Neural progenitor cell (in vitro differentiated cells): Measurements from ENCODE around the gene PPP6R3. TPM values are rescaled to one million over a fixed set of nuclear protein-coding genes. Genes with fewer than 3 reads are reported as not detected.

Experiments used
- DNase-seq: peaks from one replicate; pipeline ENCODE4 v3.0.0-alpha.2; 2016; ENCODE audit warnings: low spot score
- H2AFZ ChIP-seq: fragments of 200-600 bp; sonication (generic); replicated peaks from 2 replicates; pipeline ENCODE4 v1.6.1; 2016; ENCODE audit warnings: antibody characterized with exemption
- H3F3A ChIP-seq: fragments of 200-600 bp; sonication (generic); 2 replicates; pipeline ENCODE4 v1.6.1; 2016; ENCODE audit warnings: antibody characterized with exemption, low read depth
- H3K27ac ChIP-seq: fragments of 200-600 bp; sonication (generic); 2 replicates; pipeline ENCODE4 v1.5.1; 2016; ENCODE audit warnings: mild to moderate bottlenecking
- H3K27me3 ChIP-seq: fragments of 200-600 bp; sonication (generic); 2 replicates; pipeline ENCODE4 v1.6.1; 2016; ENCODE audit warnings: mild to moderate bottlenecking, moderate library complexity
- H3K36me3 ChIP-seq: fragments of 200-600 bp; sonication (generic); 2 replicates; pipeline ENCODE4 v1.5.1; 2016
- H3K4me1 ChIP-seq: fragments of 200-600 bp; sonication (generic); 2 replicates; pipeline ENCODE4 v1.6.1; 2016; ENCODE audit warnings: mixed run types
- H3K4me2 ChIP-seq: fragments of 200-600 bp; sonication (generic); 2 replicates; pipeline ENCODE4 v1.6.1; 2016
- H3K4me3 ChIP-seq: fragments of 200-600 bp; sonication (generic); 2 replicates; pipeline ENCODE4 v1.5.1; 2016
- H3K79me2 ChIP-seq: fragments of 200-600 bp; sonication (generic); 2 replicates; pipeline ENCODE4 v1.6.1; 2016; ENCODE audit warnings: low read depth
- H3K9ac ChIP-seq: fragments of 200-600 bp; sonication (generic); 2 replicates; pipeline ENCODE4 v1.6.1; 2016
- H3K9me3 ChIP-seq: fragments of 200-600 bp; sonication (generic); 2 replicates; pipeline ENCODE4 v1.5.1; 2016; ENCODE audit warnings: low read depth
- H4K20me1 ChIP-seq: fragments of 200-600 bp; sonication (generic); 2 replicates; pipeline ENCODE4 v1.6.1; 2016; ENCODE audit warnings: low read depth
- H3K27ac Mint-ChIP-seq: 3 replicates; pipeline ENCODE4 v1.8.0; 2021; ENCODE audit warnings: mixed read lengths
- H3K27me3 Mint-ChIP-seq: 2 replicates; pipeline ENCODE4 v1.8.0; 2022; ENCODE audit warnings: low read depth, mild to moderate bottlenecking, inconsistent platforms, moderate library complexity, mixed read lengths; ENCODE audit not compliant: insufficient read depth
- H3K36me3 Mint-ChIP-seq: 3 replicates; pipeline ENCODE4 v1.8.0; 2021; ENCODE audit warnings: mixed read lengths
- H3K4me1 Mint-ChIP-seq: 3 replicates; pipeline ENCODE4 v1.8.0; 2021; ENCODE audit warnings: mixed read lengths
- H3K4me3 Mint-ChIP-seq: 3 replicates; pipeline ENCODE4 v1.8.0; 2021; ENCODE audit warnings: mild to moderate bottlenecking, moderate library complexity, mixed read lengths
- H3K9me3 Mint-ChIP-seq: 3 replicates; pipeline ENCODE4 v1.8.0; 2020; ENCODE audit warnings: mixed read lengths
- CTCF ChIP-seq: fragments of 200-600 bp; sonication (generic); IDR thresholded peaks from 2 replicates; pipeline ENCODE4 v1.5.1; 2017; ENCODE audit warnings: antibody characterized with exemption, mild to moderate bottlenecking
- EZH2 ChIP-seq: fragments of 200-600 bp; sonication (generic); IDR thresholded peaks from 2 replicates; pipeline ENCODE4 v1.6.1; 2017; ENCODE audit warnings: antibody characterized with exemption, mild to moderate bottlenecking, moderate library complexity
- EZH2phosphoT487 ChIP-seq: fragments of 200-600 bp; sonication (generic); IDR thresholded peaks from 2 replicates; pipeline ENCODE4 v1.6.1; 2017; ENCODE audit warnings: antibody characterized with exemption
- total RNA-seq: library from RNA; depleted of rRNA; stranded (reverse); fragments of >200 nt; gene quantifications from 2 replicates; pipeline ENCODE4 v1.2.3, GENCODE V29; 2015; ENCODE audit warnings: low replicate concordance

Gene PPP6R3
- total RNA-seq, 1 donor from 2014 or later: 197 TPM

DNA sequence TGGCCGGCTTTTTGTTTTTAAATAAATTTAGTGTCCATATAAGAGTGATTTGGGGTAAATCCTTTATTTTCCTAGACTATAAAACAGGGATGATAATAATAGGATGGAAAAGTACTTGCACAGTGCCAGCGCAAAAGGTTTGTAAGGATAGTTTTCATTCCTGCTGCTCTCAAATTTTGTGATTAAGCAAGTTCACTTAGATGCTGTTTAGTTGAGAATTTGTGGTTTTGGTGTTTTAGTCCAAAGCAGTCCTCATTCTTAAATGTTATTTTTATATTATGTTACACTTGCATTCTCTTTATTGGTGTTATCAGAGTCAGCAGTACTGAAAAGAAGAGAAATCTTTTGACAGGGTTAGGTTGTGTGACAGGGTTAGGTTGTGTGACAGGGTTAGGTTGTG is 47.9 kb downstream of the PPP6R3 start:
- Histone ChIP-seq H4K20me1 (peaks cover 100% of the 10 kb centered on the region), H3K79me2 (peaks cover 100% of the 10 kb centered on the region), H3K27ac (no peak overlapping the region), H3K9me3 (no peaks in the 10 kb centered on the region), H3K27me3 (no peaks in the 10 kb centered on the region), H3K4me3 (no peak overlapping the region), H3K4me2 (no peak overlapping the region), H3K9ac (no peak overlapping the region), H3F3A (peaks cover 3% of the 10 kb centered on the region), H2AFZ (no peak overlapping the region), H3K36me3 (peaks cover under 1% of the 10 kb centered on the region), H3K4me1 (no peaks in the 10 kb centered on the region)
- Mint-ChIP-seq H3K27ac (no peak overlapping the region), H3K4me1 (peaks cover 6% of the 10 kb centered on the region), H3K27me3 (peaks cover 3% of the 10 kb centered on the region), H3K36me3 (peaks cover 32% of the 10 kb centered on the region), H3K9me3 (peaks cover 3% of the 10 kb centered on the region), H3K4me3 (no peak overlapping the region)
- no peak for DNase-seq
- no peak for TF ChIP-seq CTCF
- no peak for TF ChIP-seq EZH2
- TF ChIP-seq EZH2phosphoT487: no peak

DNA sequence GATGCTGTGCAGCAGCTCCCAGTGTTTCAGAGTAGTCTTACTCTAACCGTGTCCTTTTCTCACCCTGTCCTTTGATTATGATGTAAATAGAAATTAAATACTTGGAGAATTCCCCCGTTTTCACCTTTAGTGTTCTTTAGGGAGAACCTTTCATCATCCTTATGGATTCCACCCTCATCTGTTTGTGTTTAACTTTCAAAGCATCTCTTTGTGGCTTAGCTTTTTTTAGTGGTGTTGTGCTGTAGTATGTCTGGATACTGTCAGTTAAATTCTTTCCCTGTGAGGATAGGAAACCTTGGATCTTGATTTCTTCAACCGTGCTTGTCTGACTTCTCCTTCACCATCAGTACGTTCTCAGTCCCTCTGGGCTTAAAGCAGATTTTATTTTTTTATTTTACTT is 48.5 kb downstream of the PPP6R3 start:
- Histone ChIP-seq H3K4me1 (no peaks in the 10 kb centered on the region), H3K79me2 (peaks cover 100% of the 10 kb centered on the region), H3K4me3 (no peak overlapping the region), H3K36me3 (peaks cover 5% of the 10 kb centered on the region), H3K4me2 (no peak overlapping the region), H3K27me3 (no peaks in the 10 kb centered on the region), H2AFZ (no peak overlapping the region), H3K9me3 (no peaks in the 10 kb centered on the region), H3K27ac (no peak overlapping the region), H3K9ac (no peak overlapping the region), H3F3A (no peaks in the 10 kb centered on the region), H4K20me1 (peaks cover 100% of the 10 kb centered on the region)
- peaks cover 3% of the 10 kb centered on the region for H3K27me3 Mint-ChIP-seq
- H3K36me3 Mint-ChIP-seq: peaks cover 33% of the 10 kb centered on the region
- peaks cover 3% of the 10 kb centered on the region for H3K9me3 Mint-ChIP-seq
- H3K4me1 Mint-ChIP-seq: peaks cover 4% of the 10 kb centered on the region
- no peak for DNase-seq
- no peak overlapping the region for H3K27ac Mint-ChIP-seq
- TF ChIP-seq EZH2phosphoT487: no peak
- TF ChIP-seq EZH2: no peak
- no peak for TF ChIP-seq CTCF
- no peak overlapping the region for H3K4me3 Mint-ChIP-seq

DNA sequence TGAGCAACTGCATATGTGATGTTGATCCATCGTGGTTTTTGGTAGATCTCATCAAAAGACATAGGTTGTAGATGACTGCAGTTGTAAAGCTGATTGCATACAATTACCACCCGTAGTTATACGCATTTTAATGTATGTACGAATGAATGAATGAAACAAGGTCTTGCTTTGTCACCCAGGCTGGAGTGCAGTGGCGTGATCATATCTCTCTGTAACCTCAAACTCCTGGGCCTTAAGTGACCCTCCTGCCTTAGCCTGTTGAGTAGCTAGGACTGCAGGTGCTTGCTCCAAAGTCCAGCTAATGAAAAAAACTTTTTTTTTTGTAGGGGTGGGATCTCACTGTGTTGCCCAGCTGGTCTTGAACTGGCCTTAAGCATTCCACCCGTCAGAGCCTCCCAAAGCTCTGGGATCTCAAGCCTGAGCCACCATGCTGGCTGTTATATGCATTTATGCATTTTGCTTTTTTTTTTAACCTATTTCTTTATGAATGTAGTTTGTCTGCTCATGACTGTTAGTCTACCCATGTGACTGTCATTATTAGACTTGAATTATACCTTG is 53.5 kb downstream of the PPP6R3 start:
- Histone ChIP-seq H3K9ac (no peak overlapping the region), H3K27me3 (no peaks in the 10 kb centered on the region), H4K20me1 (peaks cover 91% of the 10 kb centered on the region), H3K27ac (no peak overlapping the region), H3K4me2 (no peak overlapping the region), H3K9me3 (no peaks in the 10 kb centered on the region), H3K79me2 (peaks cover 99% of the 10 kb centered on the region), H3F3A (no peaks in the 10 kb centered on the region), H3K36me3 (peaks cover 5% of the 10 kb centered on the region), H3K4me1 (no peaks in the 10 kb centered on the region), H2AFZ (no peak overlapping the region), H3K4me3 (no peak overlapping the region)
- H3K27ac Mint-ChIP-seq: no peak overlapping the region
- H3K4me1 Mint-ChIP-seq: peaks cover 1% of the 10 kb centered on the region
- no peak for DNase-seq
- TF ChIP-seq EZH2: no peak
- TF ChIP-seq CTCF: no peak
- TF ChIP-seq EZH2phosphoT487: no peak
- peaks cover 48% of the 10 kb centered on the region for H3K36me3 Mint-ChIP-seq
- peaks cover 3% of the 10 kb centered on the region for H3K27me3 Mint-ChIP-seq
- peaks cover 8% of the 10 kb centered on the region for H3K9me3 Mint-ChIP-seq
- no peak overlapping the region for H3K4me3 Mint-ChIP-seq
